ENCODE results near the gene PRKCB.

Gene PRKCB

GRCh38 chr16:24164416-24164815 lies 328.6 kb downstream of the PRKCB start:
- no peak for DNase-seq (ENCODE audit: low read depth)
- no peak overlapping the region for H3K4me3 ChIP-seq (ENCODE audit: control insufficient read depth, low read depth, low read length)
- TF ChIP-seq, protein P1, sequence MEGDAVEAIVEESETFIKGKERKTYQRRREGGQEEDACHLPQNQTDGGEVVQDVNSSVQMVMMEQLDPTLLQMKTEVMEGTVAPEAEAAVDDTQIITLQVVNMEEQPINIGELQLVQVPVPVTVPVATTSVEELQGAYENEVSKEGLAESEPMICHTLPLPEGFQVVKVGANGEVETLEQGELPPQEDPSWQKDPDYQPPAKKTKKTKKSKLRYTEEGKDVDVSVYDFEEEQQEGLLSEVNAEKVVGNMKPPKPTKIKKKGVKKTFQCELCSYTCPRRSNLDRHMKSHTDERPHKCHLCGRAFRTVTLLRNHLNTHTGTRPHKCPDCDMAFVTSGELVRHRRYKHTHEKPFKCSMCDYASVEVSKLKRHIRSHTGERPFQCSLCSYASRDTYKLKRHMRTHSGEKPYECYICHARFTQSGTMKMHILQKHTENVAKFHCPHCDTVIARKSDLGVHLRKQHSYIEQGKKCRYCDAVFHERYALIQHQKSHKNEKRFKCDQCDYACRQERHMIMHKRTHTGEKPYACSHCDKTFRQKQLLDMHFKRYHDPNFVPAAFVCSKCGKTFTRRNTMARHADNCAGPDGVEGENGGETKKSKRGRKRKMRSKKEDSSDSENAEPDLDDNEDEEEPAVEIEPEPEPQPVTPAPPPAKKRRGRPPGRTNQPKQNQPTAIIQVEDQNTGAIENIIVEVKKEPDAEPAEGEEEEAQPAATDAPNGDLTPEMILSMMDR (IDR thresholded peaks at IDR 0.05; ENCODE audit: control insufficient read depth, insufficient read depth, low read depth, low read length, missing control alignments) = no peak

DNA sequence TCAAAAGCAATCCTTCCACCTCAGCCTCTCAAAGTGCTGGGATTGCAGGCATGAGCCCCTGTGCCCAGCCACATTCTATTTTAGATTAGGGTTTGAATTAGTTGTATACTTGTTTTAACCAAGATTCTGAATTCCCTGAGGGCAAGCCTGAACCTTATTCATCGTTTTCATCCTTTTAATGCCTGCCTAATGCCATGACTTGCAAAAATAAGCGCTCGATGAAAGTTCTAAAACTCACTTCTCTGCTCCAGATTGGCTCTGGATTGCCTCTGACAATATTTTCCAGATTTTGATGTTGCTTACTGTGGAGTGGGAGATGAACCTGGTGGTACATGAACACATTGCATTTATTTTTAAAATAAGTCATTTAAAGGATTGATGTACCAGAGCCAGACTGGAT lies 329.5 kb downstream of the PRKCB start:
- H3K4me3 ChIP-seq (ENCODE audit: control insufficient read depth, low read depth, low read length) = no peak overlapping the region
- DNase-seq (ENCODE audit: low read depth) = no peak
- TF ChIP-seq, protein P1 (IDR thresholded peaks at IDR 0.05; ENCODE audit: control insufficient read depth, insufficient read depth, low read depth, low read length, missing control alignments) = no peak

DNA sequence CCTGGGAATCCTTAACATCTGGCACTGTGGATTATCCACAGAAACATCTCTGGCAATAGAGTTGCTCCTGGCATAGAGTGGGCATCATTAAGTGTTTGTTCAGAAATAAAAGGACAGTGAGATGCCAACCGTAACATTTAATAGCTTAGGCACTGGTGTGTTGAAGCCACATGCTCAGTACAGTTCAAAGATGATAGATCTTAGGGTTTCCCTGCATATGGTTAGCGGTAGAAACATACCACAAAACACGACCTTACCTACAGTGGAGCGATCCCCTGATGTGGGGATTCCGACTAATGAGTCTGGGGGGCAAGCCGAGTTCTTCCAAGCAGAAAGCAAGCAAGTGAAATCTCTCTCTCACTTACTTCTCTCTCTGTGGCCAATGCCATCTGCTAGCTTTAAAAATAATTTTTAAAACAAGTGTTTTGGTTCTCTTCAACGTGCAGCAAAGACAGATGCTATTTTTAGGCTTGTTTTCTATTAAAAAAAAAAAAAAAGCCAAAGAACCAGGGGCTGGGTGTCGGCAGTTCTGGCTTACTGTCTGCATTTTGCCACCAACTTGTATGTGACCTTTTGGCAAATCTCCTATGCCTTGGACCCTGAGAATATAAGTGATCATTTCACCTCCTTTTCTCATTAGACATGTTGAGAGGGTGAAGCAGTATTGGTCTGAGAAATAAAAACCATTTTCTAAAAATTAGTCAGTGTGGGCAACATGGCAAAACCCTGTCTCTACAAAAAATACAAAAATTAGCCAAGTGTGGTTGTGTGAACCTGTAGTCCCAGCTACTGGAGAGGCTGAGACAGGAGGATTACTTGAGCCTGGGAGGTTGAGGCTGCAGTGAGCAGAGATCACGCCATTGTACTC lies 331.1 kb downstream of the PRKCB start:
- no peak for DNase-seq (ENCODE audit: low read depth)
- no peak overlapping the region for H3K4me3 ChIP-seq (ENCODE audit: control insufficient read depth, low read depth, low read length)
- TF ChIP-seq, protein P1 (IDR thresholded peaks at IDR 0.05; ENCODE audit: control insufficient read depth, insufficient read depth, low read depth, low read length, missing control alignments) = no peak

DNA sequence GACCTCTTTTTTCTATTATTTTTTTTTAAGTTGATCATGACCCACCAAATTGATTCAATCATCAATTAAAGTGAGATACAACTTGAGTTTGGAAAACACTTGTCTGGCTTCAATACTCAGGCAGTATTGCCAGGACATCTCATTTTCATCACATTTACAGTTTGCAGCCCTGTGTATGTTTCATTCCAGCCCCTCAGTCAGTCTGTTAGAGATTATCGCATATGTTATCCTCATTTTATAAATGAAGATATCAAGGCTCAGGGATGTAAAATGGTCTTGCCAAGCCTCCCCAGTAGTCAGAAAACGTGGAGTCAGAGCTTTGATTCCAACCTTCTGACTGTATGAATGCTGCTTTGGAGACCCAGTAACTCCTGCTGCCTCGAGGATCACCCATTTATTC lies 333.1 kb downstream of the PRKCB start:
- H3K4me3 ChIP-seq (ENCODE audit: control insufficient read depth, low read depth, low read length) = no peak overlapping the region
- TF ChIP-seq, protein P1 (IDR thresholded peaks at IDR 0.05; ENCODE audit: control insufficient read depth, insufficient read depth, low read depth, low read length, missing control alignments) = no peak
- no peak for DNase-seq (ENCODE audit: low read depth)

- no peak overlapping the region for H3K4me3 ChIP-seq (ENCODE audit: control insufficient read depth, low read depth, low read length)
- TF ChIP-seq, protein P1 (IDR thresholded peaks at IDR 0.05; ENCODE audit: control insufficient read depth, insufficient read depth, low read depth, low read length, missing control alignments) = no peak
- no peak for DNase-seq (ENCODE audit: low read depth)
Measured at GRCh38 chr16:24170407-24170806, 334.6 kb downstream of the PRKCB start.

DNA sequence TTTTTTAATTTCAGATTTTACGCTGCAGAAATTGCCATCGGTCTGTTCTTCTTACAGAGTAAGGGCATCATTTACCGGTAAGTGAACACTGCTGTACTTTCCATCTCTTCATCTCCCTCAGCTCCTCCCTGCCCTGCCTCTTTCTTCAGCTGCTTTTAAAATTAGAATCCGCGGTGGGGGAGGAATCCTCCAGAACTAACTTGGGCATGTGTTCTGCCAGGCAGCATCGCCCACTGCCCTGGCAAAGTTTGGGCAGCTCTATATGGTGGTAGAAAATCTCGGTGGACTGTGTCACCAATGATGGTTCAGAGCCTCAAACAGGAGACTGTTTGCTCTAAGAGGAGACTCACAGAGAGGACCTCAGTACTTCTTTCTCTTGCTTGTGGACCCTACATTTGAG lies 338.7 kb downstream of the PRKCB start:
- no peak for DNase-seq (ENCODE audit: low read depth)
- TF ChIP-seq, protein P1 (IDR thresholded peaks at IDR 0.05; ENCODE audit: control insufficient read depth, insufficient read depth, low read depth, low read length, missing control alignments) = no peak
- H3K4me3 ChIP-seq (ENCODE audit: control insufficient read depth, low read depth, low read length) = no peak overlapping the region
